Astrocyte (in vitro differentiated cells and primary cell): Measurements from ENCODE around the gene EXOSC5. TPM values are rescaled to one million over a fixed set of nuclear protein-coding genes. Genes with fewer than 3 reads are reported as not detected.
A peak's percentile ranks its signal among the peaks of the same experiment; 100 is the strongest.
"Not testable (repeated sequence)": the region's sequence is repeated elsewhere in the genome, so short reads cannot be mapped to it uniquely, and the experiment has no call there.

Experiments
- DNase-seq: peaks from one replicate; pipeline ENCODE4 v3.0.0-alpha.2; 2010; ENCODE audit warnings: low read depth
- FAIRE-seq: peaks from 2 replicates; lab custom pipeline; 2011; peaks lifted over from hg19 to GRCh38; lab: Jason Lieb, UNC
- H2AFZ ChIP-seq: 2 replicates; pipeline ENCODE4 v1.6.0; 2012; ENCODE audit warnings: low read depth, low read length, inconsistent platforms
- H3K27ac ChIP-seq: 2 replicates; pipeline ENCODE4 v1.5.1; 2011; ENCODE audit warnings: low read depth, low read length, inconsistent platforms
- H3K27me3 ChIP-seq: 2 replicates; pipeline ENCODE4 v1.6.0; 2011; ENCODE audit warnings: low read length, inconsistent platforms; ENCODE audit not compliant: insufficient read depth
- H3K36me3 ChIP-seq: 2 replicates; pipeline ENCODE4 v1.5.1; 2011; ENCODE audit warnings: low read length, inconsistent platforms; ENCODE audit not compliant: insufficient read depth
- H3K4me1 ChIP-seq: 2 replicates; pipeline ENCODE4 v1.5.1; 2011; ENCODE audit warnings: low read length, inconsistent platforms; ENCODE audit not compliant: insufficient read depth
- H3K4me2 ChIP-seq: 2 replicates; pipeline ENCODE4 v1.6.0; 2012; ENCODE audit warnings: low read length, inconsistent platforms
- H3K4me3 ChIP-seq: 2 replicates; pipeline ENCODE4 v1.5.1; 2011; ENCODE audit warnings: low read depth, mild to moderate bottlenecking, low read length, inconsistent platforms; ENCODE audit not compliant: insufficient read depth
- H3K79me2 ChIP-seq: 2 replicates; pipeline ENCODE4 v1.6.0; 2012; ENCODE audit warnings: mild to moderate bottlenecking, low read length, inconsistent platforms; ENCODE audit not compliant: insufficient read depth
- H3K9ac ChIP-seq: 2 replicates; pipeline ENCODE4 v1.6.0; 2012; ENCODE audit warnings: mild to moderate bottlenecking, low read length, inconsistent platforms
- H3K9me3 ChIP-seq: 2 replicates; pipeline ENCODE4 v1.5.1; 2012; ENCODE audit warnings: low read depth, mild to moderate bottlenecking, low read length, inconsistent platforms; ENCODE audit not compliant: insufficient read depth
- H4K20me1 ChIP-seq: 2 replicates; pipeline ENCODE4 v1.6.0; 2012; ENCODE audit warnings: low read length, inconsistent platforms; ENCODE audit not compliant: insufficient read depth
- H3K27ac Mint-ChIP-seq: one replicate; pipeline ENCODE4 v1.8.0; 2021; ENCODE audit warnings: mild to moderate bottlenecking, mixed read lengths; ENCODE audit not compliant: unreplicated experiment
- H3K27me3 Mint-ChIP-seq: one replicate; pipeline ENCODE4 v1.8.0; 2021; ENCODE audit warnings: low read depth, mixed read lengths; ENCODE audit not compliant: unreplicated experiment
- H3K36me3 Mint-ChIP-seq: one replicate; pipeline ENCODE4 v1.8.0; 2021; ENCODE audit warnings: low read depth, mixed read lengths; ENCODE audit not compliant: unreplicated experiment
- H3K4me1 Mint-ChIP-seq: one replicate; pipeline ENCODE4 v1.8.0; 2021; ENCODE audit warnings: low read depth, mixed read lengths; ENCODE audit not compliant: unreplicated experiment
- H3K4me3 Mint-ChIP-seq: one replicate; pipeline ENCODE4 v1.8.0; 2021; ENCODE audit warnings: mild to moderate bottlenecking, moderate library complexity, mixed read lengths; ENCODE audit not compliant: unreplicated experiment
- H3K9me3 Mint-ChIP-seq: one replicate; pipeline ENCODE4 v1.8.0; 2021; ENCODE audit warnings: mild to moderate bottlenecking, mixed read lengths; ENCODE audit not compliant: unreplicated experiment
- CTCF ChIP-seq: IDR thresholded peaks from 2 replicates; pipeline ENCODE4 v1.5.1; 2011; ENCODE audit warnings: low read depth, mild to moderate bottlenecking, inconsistent platforms, low read length, moderate library complexity; ENCODE audit not compliant: insufficient read depth
- EZH2 ChIP-seq: IDR thresholded peaks from 2 replicates; pipeline ENCODE4 v1.6.1; 2012; ENCODE audit warnings: mild to moderate bottlenecking, low read length, inconsistent platforms; ENCODE audit not compliant: insufficient read depth
- total RNA-seq: library from RNA; stranded (reverse); gene quantifications from 2 replicates; pipeline ENCODE4 v1.2.1, GENCODE V29; 2021

Gene EXOSC5
- total RNA-seq, 1 donor from 2014 or later = 18.3 TPM

DNA sequence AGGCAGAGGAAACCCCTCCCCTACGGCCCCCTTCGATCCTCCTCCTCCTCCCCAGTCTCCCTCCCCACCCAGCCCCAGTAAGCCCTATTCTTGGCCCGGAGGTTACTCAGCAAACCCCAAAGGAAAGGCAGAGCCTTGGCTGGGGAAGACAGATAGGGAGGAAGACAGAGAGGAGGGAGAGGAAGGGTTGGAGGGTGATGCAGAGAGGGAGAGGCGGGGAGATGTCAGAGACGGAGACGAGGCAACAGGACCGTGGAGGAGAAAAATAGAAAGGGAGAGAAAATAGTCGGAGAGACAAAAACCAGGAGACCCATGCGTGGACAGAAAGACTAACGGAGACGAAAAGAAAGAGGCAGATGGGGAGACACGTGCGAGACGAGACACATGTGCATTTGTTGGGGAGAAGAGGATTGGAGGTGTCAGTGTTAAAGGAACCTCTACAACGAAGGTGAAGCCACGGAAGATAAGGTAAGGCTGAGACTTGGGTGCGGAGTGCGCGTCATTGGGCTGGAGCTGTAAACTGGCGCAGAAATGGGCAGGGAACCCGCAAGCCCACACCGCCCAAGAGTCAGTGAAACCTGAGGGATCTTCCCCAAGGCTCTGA lies 46.3 kb downstream of the EXOSC5 start:
- Histone ChIP-seq H3K9ac (peak overlapping the region; percentile 94), H2AFZ (peak overlapping the region; percentile 38), H4K20me1 (peaks cover 67% of the 10 kb centered on the region), H3K27ac (peak overlapping the region; percentile 59), H3K4me3 (peak overlapping the region; percentile 85), H3K27me3 (no peaks in the 10 kb centered on the region), H3K36me3 (peaks cover 11% of the 10 kb centered on the region), H3K4me2 (peak overlapping the region; percentile 99), H3K4me1 (peaks cover 6% of the 10 kb centered on the region), H3K9me3 (no peaks in the 10 kb centered on the region), H3K79me2 (peaks cover 62% of the 10 kb centered on the region)
- DNase-seq (no peak), FAIRE-seq (no peak)
- Mint-ChIP-seq H3K4me3 (peak overlapping the region; percentile 97), H3K27me3 (no peaks in the 10 kb centered on the region), H3K27ac (peak overlapping the region; percentile 48), H3K9me3 (no peaks in the 10 kb centered on the region), H3K36me3 (peaks cover 24% of the 10 kb centered on the region), H3K4me1 (peaks cover 15% of the 10 kb centered on the region)
- TF ChIP-seq EZH2 (no peak), CTCF (no peak)

- Histone ChIP-seq H3K36me3 (peaks cover 27% of the 10 kb centered on the region), H4K20me1 (peaks cover 77% of the 10 kb centered on the region), H3K79me2 (peaks cover 52% of the 10 kb centered on the region)
- H3K9me3 ChIP-seq, H3K9ac ChIP-seq, H2AFZ ChIP-seq, FAIRE-seq, H3K27me3 Mint-ChIP-seq, H3K27ac Mint-ChIP-seq, H3K4me2 ChIP-seq, H3K4me3 ChIP-seq, DNase-seq, H3K4me3 Mint-ChIP-seq, H3K27ac ChIP-seq, H3K4me1 ChIP-seq, H3K9me3 Mint-ChIP-seq, H3K27me3 ChIP-seq: not testable (repeated sequence)
- H3K36me3 Mint-ChIP-seq = peaks cover 20% of the 10 kb centered on the region
- H3K4me1 Mint-ChIP-seq = peaks cover 13% of the 10 kb centered on the region
Observed at GRCh38 chr19:41346916-41347315, 50.2 kb downstream of the EXOSC5 start.

GRCh38 chr19:41344162-41344561 lies 53.0 kb downstream of the EXOSC5 start:
- H3K4me3 Mint-ChIP-seq = no peak overlapping the region
- Histone ChIP-seq H3K9me3 (no peaks in the 10 kb centered on the region), H4K20me1 (peaks cover 74% of the 10 kb centered on the region), H3K36me3 (peaks cover 32% of the 10 kb centered on the region), H3K79me2 (peaks cover 27% of the 10 kb centered on the region), H3K27me3 (no peaks in the 10 kb centered on the region), H3K4me2 (no peak overlapping the region), H3K4me3 (no peak overlapping the region), H3K27ac (no peak overlapping the region), H2AFZ (no peak overlapping the region), H3K4me1 (peaks cover 1% of the 10 kb centered on the region), H3K9ac (no peak overlapping the region)
- H3K27me3 Mint-ChIP-seq = no peaks in the 10 kb centered on the region
- H3K36me3 Mint-ChIP-seq = peaks cover 30% of the 10 kb centered on the region
- no peak for FAIRE-seq
- H3K27ac Mint-ChIP-seq = no peak overlapping the region
- H3K4me1 Mint-ChIP-seq = peaks cover 9% of the 10 kb centered on the region
- no peak for DNase-seq
- H3K9me3 Mint-ChIP-seq = no peaks in the 10 kb centered on the region
- TF ChIP-seq EZH2 = no peak
